HEK293 (cell line): Measurements from ENCODE around the gene CAPN8.

ENCODE experiments used
- BCL11A ChIP-seq: fragments of 450-650 bp; formaldehyde crosslinking; IDR thresholded peaks from 2 replicates; pipeline ENCODE4 v1.5.1; 2016; ENCODE audit warnings: low read depth, missing biosample characterization, missing genetic modification characterization
- IKZF3 ChIP-seq: fragments of 450-650 bp; IDR thresholded peaks from 2 replicates; pipeline ENCODE4 v1.5.0; 2018; ENCODE audit warnings: missing biosample characterization, mild to moderate bottlenecking, missing genetic modification characterization, moderate library complexity
- SCRT1 ChIP-seq: fragments of 450-650 bp; formaldehyde crosslinking; IDR thresholded peaks from 2 replicates; pipeline ENCODE4 v1.5.1; 2016; ENCODE audit warnings: missing biosample characterization, missing genetic modification characterization, borderline replicate concordance
- ZBTB1 ChIP-seq: fragments of 450-650 bp; formaldehyde crosslinking; IDR thresholded peaks from 2 replicates; pipeline ENCODE4 v1.5.1; 2016; ENCODE audit warnings: missing biosample characterization, missing genetic modification characterization
- ZBTB17 ChIP-seq: fragments of 450-650 bp; formaldehyde crosslinking; IDR thresholded peaks from 2 replicates; pipeline ENCODE4 v1.5.1; 2016; ENCODE audit warnings: missing biosample characterization, missing genetic modification characterization
- ZNF2 ChIP-seq: fragments of 450-650 bp; formaldehyde crosslinking; IDR thresholded peaks from 2 replicates; pipeline ENCODE4 v1.5.1; 2016; ENCODE audit warnings: missing biosample characterization, missing genetic modification characterization
- ZNF510 ChIP-seq: fragments of 450-650 bp; formaldehyde crosslinking; IDR thresholded peaks from 2 replicates; pipeline ENCODE4 v1.5.1; 2018; ENCODE audit warnings: mild to moderate bottlenecking, missing genetic modification characterization, missing biosample characterization; ENCODE audit not compliant: insufficient replicate concordance
- ZNF544 ChIP-seq: fragments of 450-650 bp; formaldehyde crosslinking; IDR thresholded peaks from 2 replicates; pipeline ENCODE4 v1.5.0; 2017; ENCODE audit warnings: missing biosample characterization, missing genetic modification characterization
- ZNF677 ChIP-seq: fragments of 450-650 bp; IDR thresholded peaks from 2 replicates; pipeline ENCODE4 v1.5.0; 2018; ENCODE audit warnings: missing biosample characterization, mild to moderate bottlenecking, missing genetic modification characterization, moderate library complexity
- ZNF776 ChIP-seq: fragments of 450-650 bp; formaldehyde crosslinking; IDR thresholded peaks from 2 replicates; pipeline ENCODE4 v1.5.0; 2017; ENCODE audit warnings: missing biosample characterization, missing genetic modification characterization, borderline replicate concordance
- ZNF837 ChIP-seq: fragments of 450-650 bp; formaldehyde crosslinking; IDR thresholded peaks from 2 replicates; pipeline ENCODE4 v1.5.1; 2016; ENCODE audit warnings: missing biosample characterization, missing genetic modification characterization
- ZSCAN30 ChIP-seq: fragments of 450-650 bp; IDR thresholded peaks from 2 replicates; pipeline ENCODE4 v1.5.1; 2018; ENCODE audit warnings: missing biosample characterization, mild to moderate bottlenecking, missing genetic modification characterization, moderate library complexity
- ZXDB ChIP-seq: fragments of 450-650 bp; formaldehyde crosslinking; IDR thresholded peaks from 2 replicates; pipeline ENCODE4 v1.5.1; 2016; ENCODE audit warnings: missing biosample characterization, missing genetic modification characterization
- TF ChIP-seq, protein P1 (sequence below): fragments of 450-650 bp; formaldehyde crosslinking; conservative IDR thresholded peaks from 2 replicates; pipeline ENCODE4 v1.5.1; 2016; ENCODE audit warnings: low read depth, missing biosample characterization, missing genetic modification characterization
- TF ChIP-seq, protein P2 (sequence below): fragments of 450-650 bp; formaldehyde crosslinking; IDR thresholded peaks from 2 replicates; pipeline ENCODE4 v1.5.1; 2016; ENCODE audit warnings: missing biosample characterization, missing genetic modification characterization
- TF ChIP-seq, protein P3 (sequence below): fragments of 450-650 bp; formaldehyde crosslinking; IDR thresholded peaks from 2 replicates; pipeline ENCODE4 v1.5.1; 2016; ENCODE audit warnings: missing biosample characterization, missing genetic modification characterization
- TF ChIP-seq, protein P4 (sequence below): sonication (generic); formaldehyde crosslinking; IDR thresholded peaks from 2 replicates; pipeline ENCODE4 v1.8.1; 2022; ENCODE audit warnings: mild to moderate bottlenecking, moderate library complexity, missing genetic modification reagents
- TF ChIP-seq, protein P5 (sequence below): fragments of 450-650 bp; formaldehyde crosslinking; IDR thresholded peaks from 2 replicates; pipeline ENCODE4 v1.5.1; 2016; ENCODE audit warnings: missing biosample characterization, missing genetic modification characterization

Gene CAPN8

DNA sequence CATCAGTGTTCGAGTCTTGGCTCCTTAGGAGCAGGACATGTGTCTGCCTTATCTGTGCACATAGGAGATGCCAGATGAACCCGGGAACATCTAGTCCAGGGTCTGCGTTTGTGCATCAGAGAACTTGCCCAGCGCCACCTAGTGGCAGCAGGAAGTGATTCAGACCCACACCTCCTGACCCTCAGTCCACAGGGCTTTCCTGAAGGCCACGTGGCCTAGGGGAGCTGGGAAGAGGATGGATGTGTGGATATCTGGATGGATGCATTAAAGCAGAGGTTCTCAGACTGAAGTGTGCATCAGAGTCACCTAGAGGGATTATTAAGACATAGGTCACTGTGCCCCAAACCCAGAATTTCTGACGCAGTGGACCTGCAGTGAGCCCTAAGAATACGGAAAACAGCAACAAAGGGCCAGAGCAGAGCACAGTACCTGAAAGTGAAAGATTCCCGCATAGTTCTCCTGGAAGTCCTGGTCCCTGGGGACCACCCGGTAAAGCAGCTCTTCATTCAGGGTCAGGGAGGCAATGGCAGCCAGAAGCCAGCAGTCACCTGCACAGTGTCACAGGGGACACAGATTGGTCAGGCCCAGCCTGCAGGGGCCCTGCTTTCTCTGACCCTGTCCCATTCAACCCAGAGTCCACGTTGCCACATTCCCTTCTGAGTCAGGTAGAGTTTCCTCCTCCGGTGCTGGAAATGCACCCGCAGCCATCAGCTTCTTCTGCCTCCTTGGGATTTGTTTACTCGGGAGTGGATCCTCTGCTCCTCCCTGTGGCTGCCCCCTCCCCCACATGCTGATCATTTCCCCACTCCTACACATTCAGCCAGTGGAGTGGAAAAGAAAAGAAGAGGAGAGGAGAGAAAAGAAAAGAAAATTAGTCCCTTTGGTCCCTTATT lies 37.0 kb downstream of the CAPN8 start (continued):
- TF ChIP-seq, protein P1, sequence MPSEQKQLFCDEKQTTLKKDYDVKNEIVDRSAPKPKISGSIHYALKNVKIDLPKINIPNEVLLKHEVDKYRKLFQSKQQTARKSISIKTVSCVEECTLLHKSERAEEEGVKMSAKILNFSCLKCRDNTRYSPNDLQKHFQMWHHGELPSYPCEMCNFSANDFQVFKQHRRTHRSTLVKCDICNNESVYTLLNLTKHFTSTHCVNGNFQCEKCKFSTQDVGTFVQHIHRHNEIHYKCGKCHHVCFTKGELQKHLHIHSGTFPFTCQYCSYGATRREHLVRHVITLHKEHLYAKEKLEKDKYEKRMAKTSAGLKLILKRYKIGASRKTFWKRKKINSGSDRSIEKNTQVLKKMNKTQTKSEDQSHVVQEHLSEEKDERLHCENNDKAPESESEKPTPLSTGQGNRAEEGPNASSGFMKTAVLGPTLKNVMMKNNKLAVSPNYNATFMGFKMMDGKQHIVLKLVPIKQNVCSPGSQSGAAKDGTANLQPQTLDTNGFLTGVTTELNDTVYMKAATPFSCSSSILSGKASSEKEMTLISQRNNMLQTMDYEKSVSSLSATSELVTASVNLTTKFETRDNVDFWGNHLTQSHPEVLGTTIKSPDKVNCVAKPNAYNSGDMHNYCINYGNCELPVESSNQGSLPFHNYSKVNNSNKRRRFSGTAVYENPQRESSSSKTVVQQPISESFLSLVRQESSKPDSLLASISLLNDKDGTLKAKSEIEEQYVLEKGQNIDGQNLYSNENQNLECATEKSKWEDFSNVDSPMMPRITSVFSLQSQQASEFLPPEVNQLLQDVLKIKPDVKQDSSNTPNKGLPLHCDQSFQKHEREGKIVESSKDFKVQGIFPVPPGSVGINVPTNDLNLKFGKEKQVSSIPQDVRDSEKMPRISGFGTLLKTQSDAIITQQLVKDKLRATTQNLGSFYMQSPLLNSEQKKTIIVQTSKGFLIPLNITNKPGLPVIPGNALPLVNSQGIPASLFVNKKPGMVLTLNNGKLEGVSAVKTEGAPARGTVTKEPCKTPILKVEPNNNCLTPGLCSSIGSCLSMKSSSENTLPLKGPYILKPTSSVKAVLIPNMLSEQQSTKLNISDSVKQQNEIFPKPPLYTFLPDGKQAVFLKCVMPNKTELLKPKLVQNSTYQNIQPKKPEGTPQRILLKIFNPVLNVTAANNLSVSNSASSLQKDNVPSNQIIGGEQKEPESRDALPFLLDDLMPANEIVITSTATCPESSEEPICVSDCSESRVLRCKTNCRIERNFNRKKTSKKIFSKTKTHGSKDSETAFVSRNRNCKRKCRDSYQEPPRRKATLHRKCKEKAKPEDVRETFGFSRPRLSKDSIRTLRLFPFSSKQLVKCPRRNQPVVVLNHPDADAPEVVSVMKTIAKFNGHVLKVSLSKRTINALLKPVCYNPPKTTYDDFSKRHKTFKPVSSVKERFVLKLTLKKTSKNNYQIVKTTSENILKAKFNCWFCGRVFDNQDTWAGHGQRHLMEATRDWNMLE (tag by site-specific recombination), result 0 out of 2 replicates have a peak, but pooled peaks have one; percentile 18
- TF ChIP-seq ZNF2 (tag by site-specific recombination) (peak; percentile 88), ZSCAN30 (tag by site-specific recombination) (0 out of 2 replicates have a peak, but pooled peaks have one; percentile 11), ZXDB (no peak), ZNF677 (no peak), IKZF3 (tag by site-specific recombination) (peak; percentile 73), SCRT1 (tag by site-specific recombination) (no peak), ZNF776 (tag by site-specific recombination) (no peak), ZNF544 (tag by site-specific recombination) (no peak), ZBTB1 (no peak), BCL11A (tag by site-specific recombination) (no peak), ZBTB17 (tag by site-specific recombination) (peak; percentile 76), ZNF510 (tag by site-specific recombination) (no peak), ZNF837 (tag by site-specific recombination) (no peak)
- TF ChIP-seq, protein P2, sequence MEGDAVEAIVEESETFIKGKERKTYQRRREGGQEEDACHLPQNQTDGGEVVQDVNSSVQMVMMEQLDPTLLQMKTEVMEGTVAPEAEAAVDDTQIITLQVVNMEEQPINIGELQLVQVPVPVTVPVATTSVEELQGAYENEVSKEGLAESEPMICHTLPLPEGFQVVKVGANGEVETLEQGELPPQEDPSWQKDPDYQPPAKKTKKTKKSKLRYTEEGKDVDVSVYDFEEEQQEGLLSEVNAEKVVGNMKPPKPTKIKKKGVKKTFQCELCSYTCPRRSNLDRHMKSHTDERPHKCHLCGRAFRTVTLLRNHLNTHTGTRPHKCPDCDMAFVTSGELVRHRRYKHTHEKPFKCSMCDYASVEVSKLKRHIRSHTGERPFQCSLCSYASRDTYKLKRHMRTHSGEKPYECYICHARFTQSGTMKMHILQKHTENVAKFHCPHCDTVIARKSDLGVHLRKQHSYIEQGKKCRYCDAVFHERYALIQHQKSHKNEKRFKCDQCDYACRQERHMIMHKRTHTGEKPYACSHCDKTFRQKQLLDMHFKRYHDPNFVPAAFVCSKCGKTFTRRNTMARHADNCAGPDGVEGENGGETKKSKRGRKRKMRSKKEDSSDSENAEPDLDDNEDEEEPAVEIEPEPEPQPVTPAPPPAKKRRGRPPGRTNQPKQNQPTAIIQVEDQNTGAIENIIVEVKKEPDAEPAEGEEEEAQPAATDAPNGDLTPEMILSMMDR (tag by site-specific recombination), result peak; percentile 54
- TF ChIP-seq, protein P3, sequence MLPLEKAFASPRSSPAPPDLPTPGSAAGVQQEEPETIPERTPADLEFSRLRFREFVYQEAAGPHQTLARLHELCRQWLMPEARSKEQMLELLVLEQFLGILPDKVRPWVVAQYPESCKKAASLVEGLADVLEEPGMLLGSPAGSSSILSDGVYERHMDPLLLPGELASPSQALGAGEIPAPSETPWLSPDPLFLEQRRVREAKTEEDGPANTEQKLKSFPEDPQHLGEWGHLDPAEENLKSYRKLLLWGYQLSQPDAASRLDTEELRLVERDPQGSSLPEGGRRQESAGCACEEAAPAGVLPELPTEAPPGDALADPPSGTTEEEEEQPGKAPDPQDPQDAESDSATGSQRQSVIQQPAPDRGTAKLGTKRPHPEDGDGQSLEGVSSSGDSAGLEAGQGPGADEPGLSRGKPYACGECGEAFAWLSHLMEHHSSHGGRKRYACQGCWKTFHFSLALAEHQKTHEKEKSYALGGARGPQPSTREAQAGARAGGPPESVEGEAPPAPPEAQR (tag by site-specific recombination), result no peak
- TF ChIP-seq, protein P4, sequence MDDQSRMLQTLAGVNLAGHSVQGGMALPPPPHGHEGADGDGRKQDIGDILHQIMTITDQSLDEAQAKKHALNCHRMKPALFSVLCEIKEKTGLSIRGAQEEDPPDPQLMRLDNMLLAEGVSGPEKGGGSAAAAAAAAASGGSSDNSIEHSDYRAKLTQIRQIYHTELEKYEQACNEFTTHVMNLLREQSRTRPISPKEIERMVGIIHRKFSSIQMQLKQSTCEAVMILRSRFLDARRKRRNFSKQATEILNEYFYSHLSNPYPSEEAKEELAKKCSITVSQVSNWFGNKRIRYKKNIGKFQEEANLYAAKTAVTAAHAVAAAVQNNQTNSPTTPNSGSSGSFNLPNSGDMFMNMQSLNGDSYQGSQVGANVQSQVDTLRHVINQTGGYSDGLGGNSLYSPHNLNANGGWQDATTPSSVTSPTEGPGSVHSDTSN (CRISPR knock-in tag), result 0 out of 2 replicates have a peak, but pooled peaks have one; percentile 18
- TF ChIP-seq, protein P5, sequence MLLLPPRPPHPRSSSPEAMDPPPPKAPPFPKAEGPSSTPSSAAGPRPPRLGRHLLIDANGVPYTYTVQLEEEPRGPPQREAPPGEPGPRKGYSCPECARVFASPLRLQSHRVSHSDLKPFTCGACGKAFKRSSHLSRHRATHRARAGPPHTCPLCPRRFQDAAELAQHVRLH (tag by site-specific recombination), result 0 out of 2 replicates have a peak, but pooled peaks have one; percentile 36
- TF ChIP-seq, all 188 proteins: peak for 10
